ENCODE data around the gene CHPT1. TPM values are rescaled to one million over a fixed set of nuclear protein-coding genes. Genes with fewer than 3 reads are reported as not detected.
"Not testable (repeated sequence)": the region's sequence is repeated elsewhere in the genome, so short reads cannot be mapped to it uniquely, and the experiment has no call there.

The CHPT1 gene
- total and polyA plus RNA-seq, 2 experiments from 2014 or later, result 22.2 to 23.0 TPM

- H3K36me3 ChIP-seq (ENCODE audit: insufficient read depth), result no peaks in the 10 kb centered on the region
- H3K4me3 ChIP-seq, result no peak overlapping the region
- H3K36me3 Mint-ChIP-seq (ENCODE audit: low read depth), result no peaks in the 10 kb centered on the region
- H3K79me2 ChIP-seq (replicated peaks; ENCODE audit: insufficient read depth), result no peaks in the 10 kb centered on the region
- no peak overlapping the region for H3K4me2 ChIP-seq
- no peak for TF ChIP-seq STAT1 (IDR thresholded peaks at IDR 0.05; ENCODE audit: unreplicated experiment)
- TF ChIP-seq JUNB (IDR thresholded peaks at IDR 0.05; ENCODE audit: unreplicated experiment), result no peak
- no peak for TF ChIP-seq CTCF (conservative IDR thresholded peaks at IDR 0.05; ENCODE audit: low read depth in 2 of 2)
- TF ChIP-seq ZNF331 (CRISPR knock-in tag; IDR thresholded peaks at IDR 0.05; ENCODE audit: low read depth), result no peak
- no peak for TF ChIP-seq REST (IDR thresholded peaks at IDR 0.05; ENCODE audit: unreplicated experiment)
- TF ChIP-seq NANOG (IDR thresholded peaks at IDR 0.05; ENCODE audit: borderline replicate concordance), result no peak
- TF ChIP-seq EZH2phosphoT487 (IDR thresholded peaks at IDR 0.05; ENCODE audit: unreplicated experiment), result no peak
- no peak for TF ChIP-seq ETS1 (IDR thresholded peaks at IDR 0.05)
- TF ChIP-seq POLR2AphosphoS5 (IDR thresholded peaks at IDR 0.05; ENCODE audit: low read depth), result no peak
- no peak overlapping the region for H2AFZ ChIP-seq
- no peak overlapping the region for H3K27ac Mint-ChIP-seq
- H3K27me3 ChIP-seq (ENCODE audit: insufficient read depth), result no peaks in the 10 kb centered on the region
- peaks cover 5% of the 10 kb centered on the region; the same call in 1 of the 2 replicates for H3K9me2 ChIP-seq (ENCODE audit: insufficient read depth)
- no peaks in the 10 kb centered on the region for H4K20me1 ChIP-seq (replicated peaks; ENCODE audit: insufficient read depth)
- no peaks in the 10 kb centered on the region for H3F3A ChIP-seq (replicated peaks; ENCODE audit: low read depth)
- DNase-seq (ENCODE audit: low spot score), result no peak
- peaks cover 5% of the 10 kb centered on the region for H3K4me1 Mint-ChIP-seq
- no peaks in the 10 kb centered on the region for H3K9me3 Mint-ChIP-seq
- ATAC-seq, result no peak
- peaks cover 2% of the 10 kb centered on the region for H3K27me3 Mint-ChIP-seq (ENCODE audit: insufficient read depth, low read depth, poor library complexity)
- H3K4me1 ChIP-seq (ENCODE audit: insufficient read depth), result no peaks in the 10 kb centered on the region
- no peak overlapping the region for H3K27ac ChIP-seq (ENCODE audit: low read depth)
- no peak overlapping the region for H3K4me3 Mint-ChIP-seq
Measured at GRCh38 chr12:101655393-101655792, 42.0 kb upstream of the CHPT1 start.

- not testable (repeated sequence) for DNase-seq (ENCODE audit: low spot score); H4K20me1 ChIP-seq (replicated peaks; ENCODE audit: insufficient read depth); H3F3A ChIP-seq (replicated peaks; ENCODE audit: low read depth); H3K27me3 Mint-ChIP-seq (ENCODE audit: insufficient read depth, low read depth, poor library complexity); H3K4me3 Mint-ChIP-seq; H3K27me3 ChIP-seq (ENCODE audit: insufficient read depth); H3K27ac ChIP-seq (ENCODE audit: low read depth); H3K36me3 ChIP-seq (ENCODE audit: insufficient read depth); H3K9me2 ChIP-seq (ENCODE audit: insufficient read depth); H3K4me2 ChIP-seq; H3K9me3 Mint-ChIP-seq; H2AFZ ChIP-seq; H3K79me2 ChIP-seq (replicated peaks; ENCODE audit: insufficient read depth); H3K36me3 Mint-ChIP-seq (ENCODE audit: low read depth); ATAC-seq; H3K27ac Mint-ChIP-seq; H3K4me3 ChIP-seq
- peaks cover 15% of the 10 kb centered on the region for H3K4me1 ChIP-seq (ENCODE audit: insufficient read depth)
- peaks cover 22% of the 10 kb centered on the region for H3K4me1 Mint-ChIP-seq
Measured at GRCh38 chr12:101660662-101661061, 36.8 kb upstream of the CHPT1 start.
